Activated naive CD8-positive, alpha-beta T cell treated with anti-CD3 and anti-CD28 coated beads, Interleukin-2, amount 50 U/mL, for 16 hours (primary cell): Measurements from ENCODE around the gene BCAT1.
"Not testable (repeated sequence)": the region's sequence is repeated elsewhere in the genome, so short reads cannot be mapped to it uniquely, and the experiment has no call there.

ENCODE experiments used
- DNase-seq: peaks from one replicate; pipeline ENCODE4 v3.0.0-alpha.2; 2020; ENCODE audit warnings: low read depth, low spot score

BCAT1 gene

GRCh38 chr12:24960222-24960855, 11.4 kb upstream of the BCAT1 start:
- no peak for DNase-seq

- not testable (repeated sequence) for DNase-seq
Observed at GRCh38 chr12:24956351-24956750, 7.5 kb upstream of the BCAT1 start.

- no peak for DNase-seq
Observed at GRCh38 chr12:24955853-24956252, 7.0 kb upstream of the BCAT1 start.

GRCh38 chr12:24955389-24955788, 6.5 kb upstream of the BCAT1 start:
- no peak for DNase-seq

GRCh38 chr12:24954261-24954660, 5.4 kb upstream of the BCAT1 start:
- DNase-seq = no peak

- no peak for DNase-seq
Observed at GRCh38 chr12:24952389-24952788, 3.5 kb upstream of the BCAT1 start.

GRCh38 chr12:24950231-24950834, 1.4 kb upstream of the BCAT1 start:
- no peak for DNase-seq

- DNase-seq = no peak
Observed at GRCh38 chr12:24948420-24948756, 513 bp downstream of the BCAT1 start.

- no peak for DNase-seq
Observed at GRCh38 chr12:24947541-24948419, 1.1 kb downstream of the BCAT1 start.

GRCh38 chr12:24945845-24946244, 3.1 kb downstream of the BCAT1 start:
- no peak for DNase-seq

GRCh38 chr12:24945039-24945438, 3.9 kb downstream of the BCAT1 start:
- DNase-seq = no peak

- no peak for DNase-seq
Observed at GRCh38 chr12:24944601-24944975, 4.3 kb downstream of the BCAT1 start.

GRCh38 chr12:24943947-24944600, 4.8 kb downstream of the BCAT1 start:
- no peak for DNase-seq

GRCh38 chr12:24940157-24940556, 8.7 kb downstream of the BCAT1 start:
- DNase-seq = no peak

GRCh38 chr12:24939551-24939950, 9.3 kb downstream of the BCAT1 start:
- not testable (repeated sequence) for DNase-seq

GRCh38 chr12:24938341-24938740, 10.6 kb downstream of the BCAT1 start:
- DNase-seq = no peak

- no peak for DNase-seq
Observed at GRCh38 chr12:24937553-24938244, 11.2 kb downstream of the BCAT1 start.

GRCh38 chr12:24933694-24934407, 15.1 kb downstream of the BCAT1 start:
- no peak for DNase-seq

- no peak for DNase-seq
Observed at GRCh38 chr12:24931666-24932405, 17.1 kb downstream of the BCAT1 start.

- DNase-seq = no peak
Observed at GRCh38 chr12:24929953-24930352, 18.9 kb downstream of the BCAT1 start.
